HG03060 (cell line): ENCODE data around the gene SPATA31D4.

ENCODE experiments used
- ATAC-seq: cut with Tn5 transposase; IDR thresholded peaks from one replicate; pipeline ENCODE4 v1.9.1; 2021; ENCODE audit warnings: low read depth, moderate number of reproducible peaks; ENCODE audit not compliant: unreplicated experiment

The SPATA31D4 gene

DNA sequence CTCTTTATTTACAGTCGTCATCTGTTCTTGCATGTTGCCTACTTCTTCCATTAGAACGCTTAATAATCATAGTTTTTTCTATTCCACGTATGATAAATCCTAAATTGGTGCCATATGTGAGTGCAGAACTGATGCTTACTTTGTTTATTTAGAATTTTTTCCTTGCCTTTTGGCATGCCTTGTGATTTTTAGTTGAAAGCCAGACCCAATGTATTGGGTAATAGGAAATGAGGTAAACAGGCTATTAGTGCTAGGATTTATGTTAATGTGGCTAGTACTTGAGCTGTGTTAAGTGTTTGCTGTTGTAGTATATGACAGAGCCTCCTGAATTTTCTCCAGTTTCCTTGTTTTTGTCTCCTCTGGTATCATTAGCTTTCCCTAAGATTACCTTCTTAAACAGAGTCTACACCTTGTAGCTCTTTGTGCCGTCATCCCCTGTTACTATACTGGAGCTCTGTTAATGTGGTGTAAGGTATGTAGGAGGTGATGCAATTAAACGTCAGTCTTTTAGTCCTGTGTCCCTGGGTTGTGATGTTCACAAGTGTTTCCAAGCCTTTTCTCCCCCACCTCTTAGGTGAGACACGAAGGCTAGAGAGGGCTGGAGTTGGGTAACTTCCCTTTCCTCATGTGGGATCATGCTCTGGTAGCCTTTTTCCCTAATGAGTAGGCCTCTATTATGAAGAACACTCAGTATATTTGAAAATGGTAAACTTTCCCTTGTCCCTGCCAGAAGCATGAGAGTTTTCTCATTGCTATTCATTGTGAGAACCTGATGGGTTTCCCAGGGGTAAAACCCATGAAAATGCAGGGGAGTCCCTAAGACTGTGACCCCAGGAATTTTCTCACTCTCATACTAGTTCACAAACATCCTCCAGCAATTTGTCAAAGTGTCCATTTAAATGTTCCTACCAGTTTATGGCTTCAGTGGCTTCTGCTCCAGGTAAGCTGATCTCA is 36.3 kb downstream of the SPATA31D4 start:
- no peak for ATAC-seq

DNA sequence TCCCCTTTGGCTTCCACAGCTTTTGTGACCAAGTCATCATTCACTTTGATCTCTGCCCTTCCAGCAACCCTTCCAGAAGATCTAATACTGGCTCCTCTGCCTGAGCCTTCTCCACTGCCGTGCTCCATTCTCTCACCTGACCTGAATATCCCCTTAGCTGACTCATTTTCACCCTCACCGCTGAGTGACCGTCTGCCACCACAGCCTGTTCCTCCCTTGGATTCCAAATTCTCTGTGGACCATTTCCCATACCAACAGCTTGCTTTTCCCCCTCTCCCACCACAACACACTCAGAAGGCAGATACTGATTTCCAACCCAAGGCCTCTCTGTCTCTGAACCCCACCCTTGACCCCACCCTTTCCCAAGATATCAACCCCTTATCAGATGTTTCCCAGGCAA is 39.8 kb downstream of the SPATA31D4 start:
- ATAC-seq: no peak

DNA sequence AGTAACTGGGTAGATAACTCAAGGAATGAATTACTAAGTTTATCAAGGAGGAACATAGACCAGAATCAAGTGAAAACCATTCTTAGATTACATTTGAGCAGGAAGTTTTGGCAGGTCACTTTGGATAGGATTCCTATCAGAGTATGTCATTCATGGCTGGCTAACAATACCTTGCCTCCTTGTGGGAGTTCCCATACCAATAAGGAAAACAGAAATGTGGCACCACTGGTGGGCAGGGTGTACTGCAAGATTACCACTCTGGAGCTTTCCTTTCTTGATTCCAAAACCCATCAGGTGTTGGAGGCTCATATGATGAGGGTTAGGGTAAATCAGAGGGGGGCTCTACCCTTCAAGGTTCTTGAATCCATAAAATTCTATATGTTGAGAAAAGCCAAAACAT is 41.7 kb downstream of the SPATA31D4 start:
- ATAC-seq: no peak

GRCh38 chr9:81971727-81972126 is 43.5 kb downstream of the SPATA31D4 start:
- ATAC-seq: no peak

DNA sequence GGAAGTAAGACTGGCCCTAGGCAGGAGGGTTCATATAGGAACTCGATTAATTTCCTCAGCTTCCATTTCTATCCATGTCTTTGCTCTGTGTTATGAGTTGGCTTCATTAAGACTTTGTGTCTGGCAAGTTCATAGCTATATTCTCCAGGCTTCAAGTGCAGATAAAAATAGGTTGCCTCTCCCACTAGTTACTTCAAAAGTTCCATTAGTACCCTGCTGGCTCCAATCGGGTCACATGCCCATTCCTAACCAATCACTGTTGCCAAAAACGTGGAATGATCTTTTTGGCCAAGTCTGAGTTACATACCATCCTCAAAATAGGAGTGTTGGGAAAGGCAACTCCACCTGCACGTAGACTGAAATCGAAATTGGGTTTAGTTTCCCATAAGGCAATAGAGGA is 46.5 kb downstream of the SPATA31D4 start:
- no peak for ATAC-seq

- no peak for ATAC-seq
These were observed 48.1 kb downstream of the SPATA31D4 start for GRCh38 chr9:81976351-81976750.

GRCh38 chr9:81979196-81979595 is 51.0 kb downstream of the SPATA31D4 start:
- peak; percentile 58 for ATAC-seq

DNA sequence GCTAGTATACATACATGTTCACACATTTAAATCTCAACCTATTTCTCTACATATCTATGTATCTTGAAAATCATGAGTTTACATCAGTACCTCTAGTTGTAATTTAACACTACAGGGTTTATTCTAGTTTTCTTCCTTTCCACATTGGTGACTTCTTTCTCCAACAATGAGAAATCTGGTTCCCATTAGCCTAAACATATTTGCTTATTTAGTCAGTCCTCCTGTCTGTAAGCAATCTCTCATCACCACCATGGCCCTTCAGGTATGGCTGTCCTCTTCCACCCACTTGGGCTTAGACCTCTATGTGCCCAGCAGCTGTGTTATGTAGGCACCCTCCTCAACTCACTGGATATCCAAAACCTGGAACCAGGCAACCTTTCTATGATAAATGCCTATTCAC is 52.3 kb downstream of the SPATA31D4 start:
- ATAC-seq: no peak

DNA sequence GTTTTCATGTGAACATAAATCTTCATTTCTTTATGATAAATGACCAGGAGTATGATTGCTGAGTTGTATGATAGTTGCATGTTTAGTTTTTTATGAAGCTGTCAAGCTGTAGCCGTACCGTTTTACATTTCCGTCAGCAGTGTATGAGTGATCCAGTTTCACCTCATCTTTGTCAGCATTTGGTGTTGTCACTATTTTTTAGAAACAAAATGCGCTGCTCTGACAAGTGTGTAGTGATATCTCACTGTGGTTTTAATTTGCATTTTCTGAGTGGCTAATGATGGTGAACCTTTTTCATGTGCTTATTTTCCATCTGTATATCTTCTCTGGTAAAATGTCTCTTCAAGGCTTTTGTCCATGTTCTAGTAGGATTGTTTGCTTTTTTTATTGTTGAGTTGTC is 53.7 kb downstream of the SPATA31D4 start:
- ATAC-seq: no peak
